GM12878 (cell line): ENCODE data around the gene EMILIN2. TPM values are rescaled to one million over a fixed set of nuclear protein-coding genes. Genes with fewer than 3 reads are reported as not detected.

Experiments used
- ATAC-seq: fragments of 200-7000 bp; cut with Tn5 transposase; 3 replicates; pipeline ENCODE4 v1.9.1; 2020; ENCODE audit warnings: mild to moderate bottlenecking, moderate library complexity
- BruUV-seq: library from RNA; stranded (reverse); fragments of 400-500 nt; replicated peaks from 2 replicates; lab custom pipeline; 2021; lab: Mats Ljungman, UMichigan
- CTCF ChIA-PET: fragments of 300-600 bp; sonication (Branson Sonifier 250); formaldehyde crosslinking; extraction: SDS; loops from one replicate; lab custom pipeline; 2021; ENCODE audit warnings: inconsistent platforms; lab: Yijun Ruan, JAX
- POLR2A ChIA-PET: fragments of 350-600 bp; formaldehyde crosslinking; extraction: SDS; loops from one replicate; lab custom pipeline; 2021; ENCODE audit warnings: inconsistent platforms; lab: Charles Lee
- RAD21 ChIA-PET: fragments of 300-600 bp; sonication (Branson Sonifier 250); formaldehyde crosslinking; loops from one replicate; lab custom pipeline; 2023; ENCODE audit warnings: antibody characterized with exemption; ENCODE audit not compliant: unreplicated experiment; lab: Charles Lee
- SMC1A ChIA-PET: fragments of 300-600 bp; sonication (Branson Sonifier 250); formaldehyde crosslinking; loops from one replicate; lab custom pipeline; 2023; ENCODE audit not compliant: unreplicated experiment, uncharacterized antibody; lab: Charles Lee
- DNase-seq: peaks from one replicate; pipeline ENCODE4 v3.0.0-alpha.2; 2011; ENCODE audit warnings: low read depth, low spot score
- FAIRE-seq: peaks from 3 replicates; lab custom pipeline; 2011; peaks lifted over from hg19 to GRCh38; lab: Jason Lieb, UNC
- H2AFZ ChIP-seq: 2 replicates; pipeline ENCODE4 v1.6.0; 2011; ENCODE audit warnings: low read depth, low read length, control low read depth; ENCODE audit not compliant: control insufficient read depth
- H3K27ac ChIP-seq: 2 replicates; pipeline ENCODE4 v1.5.1; 2011; ENCODE audit warnings: control low read depth; ENCODE audit not compliant: control insufficient read depth, insufficient read depth
- H3K27me3 ChIP-seq, 2 experiments: replicated peaks in 1 of 2; 2 replicates each; pipeline versions ENCODE4 v1.6.0 to v1.6.1; 2011; ENCODE audit warnings: low read length in 1 of 2; ENCODE audit not compliant: control insufficient read depth in 2 of 2, insufficient read depth in 2 of 2
- H3K36me3 ChIP-seq, 2 experiments: 2 replicates each; pipeline ENCODE4 v1.5.1; 2011; ENCODE audit warnings: low read length in 1 of 2; ENCODE audit not compliant: control insufficient read depth in 2 of 2, insufficient read depth in 2 of 2
- H3K4me1 ChIP-seq: 2 replicates; pipeline ENCODE4 v1.6.1; 2011; ENCODE audit warnings: mild to moderate bottlenecking, low read length, moderate library complexity, mixed read lengths; ENCODE audit not compliant: control insufficient read depth, insufficient read depth
- H3K4me2 ChIP-seq: 2 replicates; pipeline ENCODE4 v1.6.0; 2011; ENCODE audit warnings: control low read depth; ENCODE audit not compliant: control insufficient read depth, insufficient read depth
- H3K4me3 ChIP-seq: fragments of 200-600 bp; sonication (generic); 2 replicates; pipeline ENCODE4 v1.5.1; 2016
- H3K79me2 ChIP-seq: 2 replicates; pipeline ENCODE4 v1.6.0; 2011; ENCODE audit warnings: low read length; ENCODE audit not compliant: control insufficient read depth, insufficient read depth
- H3K9ac ChIP-seq: 2 replicates; pipeline ENCODE4 v1.8.0; 2011; ENCODE audit warnings: low read length, control low read depth, mixed read lengths; ENCODE audit not compliant: control insufficient read depth, insufficient read depth
- H3K9me3 ChIP-seq: replicated peaks from 3 replicates; pipeline ENCODE4 v1.5.1; 2011; ENCODE audit warnings: mild to moderate bottlenecking, low read length; ENCODE audit not compliant: control insufficient read depth, insufficient read depth
- H4K20me1 ChIP-seq: 2 replicates; pipeline ENCODE4 v1.6.0; 2011; ENCODE audit not compliant: control insufficient read depth, insufficient read depth
- BCL11A ChIP-seq: IDR thresholded peaks from 2 replicates; pipeline ENCODE4 v1.6.1; 2011; ENCODE audit warnings: low read depth, low read length
- CBX3 ChIP-seq: fragments of 200-600 bp; sonication (generic); IDR thresholded peaks from 2 replicates; pipeline ENCODE4 v1.6.1; 2016; ENCODE audit warnings: low read depth, borderline replicate concordance
- CEBPB ChIP-seq, 2 experiments: fragments of 150-350 bp in 1 of 2; IDR thresholded peaks; 2 replicates each; pipeline ENCODE4 v1.6.1; 2012 to 2014; ENCODE audit warnings: low read depth in 2 of 2, low read length in 2 of 2, borderline replicate concordance in 1 of 2, inconsistent platforms in 1 of 2
- CTCF ChIP-seq, 3 experiments: IDR thresholded peaks in 2 of 3; conservative IDR thresholded peaks in 1 of 3; 2 replicates each; pipeline ENCODE4 v1.5.1; 2011; ENCODE audit warnings: low read depth in 3 of 3, low read length in 3 of 3, mild to moderate bottlenecking in 3 of 3, control low read depth in 2 of 3, moderate library complexity in 2 of 3, inconsistent platforms in 1 of 3, mixed read lengths in 1 of 3; ENCODE audit not compliant: control insufficient read depth in 2 of 3, insufficient read depth in 1 of 3; ENCODE audit errors: extremely low read depth in 1 of 3
- GATAD2B ChIP-seq: fragments of 450-650 bp; conservative IDR thresholded peaks from 2 replicates; pipeline ENCODE4 v1.6.1; 2017; ENCODE audit warnings: low read depth, mild to moderate bottlenecking, moderate library complexity
- HDAC6 ChIP-seq: fragments of 200-600 bp; sonication (generic); IDR thresholded peaks from one replicate; pipeline ENCODE4 v1.8.0; 2017; ENCODE audit warnings: antibody characterized with exemption; ENCODE audit not compliant: unreplicated experiment
- HDGF ChIP-seq: fragments of 450-650 bp; IDR thresholded peaks from 2 replicates; pipeline ENCODE4 v1.6.1; 2016; ENCODE audit warnings: antibody characterized with exemption
- POLR2AphosphoS2 ChIP-seq: IDR thresholded peaks from 2 replicates; pipeline ENCODE4 v1.6.1; 2011; ENCODE audit warnings: low read depth, mild to moderate bottlenecking, low read length, improper control_type of control experiment, moderate library complexity
- SIX5 ChIP-seq: IDR thresholded peaks from 2 replicates; pipeline ENCODE4 v1.6.1; 2011; ENCODE audit warnings: mild to moderate bottlenecking, low read depth, low read length, moderate library complexity; ENCODE audit not compliant: severe bottlenecking
- TBL1XR1 ChIP-seq: IDR thresholded peaks from 2 replicates; pipeline ENCODE4 v1.6.1; 2012; ENCODE audit warnings: low read depth, low read length, improper control_type of control experiment
- ZNF592 ChIP-seq: fragments of 450-650 bp; IDR thresholded peaks from 2 replicates; pipeline ENCODE4 v1.6.1; 2017; ENCODE audit warnings: mild to moderate bottlenecking, moderate library complexity
- WGBS: methylation state at CpG from one replicate; pipeline ENCODE4 v1.1.6; 2016; ENCODE audit warnings: low lambda C conversion rate; ENCODE audit not compliant: insufficient replicate concordance, insufficient coverage; ENCODE audit errors: missing lambda C conversion rate; 5-methylcytosine and 5-hydroxymethylcytosine counted together
- in situ Hi-C: fragments of 300-500 bp; cut with MboI; formaldehyde crosslinking; loops from 9 replicates; pipeline ENCODE4 v1.14.3; 2018; ENCODE audit warnings: mixed read lengths
- intact Hi-C: fragments of 100-400 bp; cut with micrococcal nuclease; formaldehyde crosslinking; loops from one replicate; pipeline ENCODE4 v1.14.2; 2022; ENCODE audit not compliant: unreplicated experiment
- polyA plus RNA-seq, 11 experiments: library from polyadenylated mRNA; depleted of rRNA in 4 of 11; unstranded in 6 of 11; stranded (reverse) in 5 of 11; fragments of >200 nt; fragmentation: Nextera tagmentation in 4 of 11; fragmentation: Illumina TruSeq in 1 of 11; extraction: Ambion mirVana in 4 of 11; extraction: Trizol in 1 of 11; gene quantifications; 1 replicate in 1 of 11; 2 replicates in 10 of 11; pipeline versions ENCODE4 v1.2.1 to v1.2.3, GENCODE V29; 2011 to 2016; ENCODE audit warnings: inconsistent platforms in 2 of 11, missing spikeins in 2 of 11, low read depth in 1 of 11
- total RNA-seq, 4 experiments: library from RNA; depleted of rRNA in 3 of 4; stranded (reverse); fragments of >200 nt in 3 of 4; fragmentation: Illumina TruSeq in 1 of 4; extraction: Trizol in 1 of 4; gene quantifications; 2 replicates each; pipeline versions ENCODE4 v1.2.1 to v1.2.3, GENCODE V29; 2013 to 2021
- TF ChIP-seq, protein P1 (sequence below): fragments of 450-650 bp; IDR thresholded peaks from 2 replicates; pipeline ENCODE4 v1.6.1; 2016; ENCODE audit warnings: mild to moderate bottlenecking
- TF ChIP-seq, protein P2 (sequence below): fragments of 450-650 bp; IDR thresholded peaks from 2 replicates; pipeline ENCODE4 v1.6.1; 2018; ENCODE audit warnings: borderline replicate concordance, mild to moderate bottlenecking; ENCODE audit not compliant: partially characterized antibody

The EMILIN2 gene
- total and polyA plus RNA-seq, 10 of the 15 experiments (the other 5 are each of a cell fraction or from before 2014, with no cell fraction given): 0.58 to 18.4 (median 5.9) TPM

GRCh38 chr18:2880473-2880872, 33.7 kb downstream of the EMILIN2 start:
- POLR2A ChIA-PET: no interaction called here

More at GRCh38 chr18:2880473-2880872, 33.7 kb downstream of the EMILIN2 start:
- Histone ChIP-seq H3K27ac (no peak overlapping the region), H2AFZ (no peak overlapping the region), H3K4me2 (no peak overlapping the region), H3K79me2 (no peaks in the 10 kb centered on the region), H3K36me3 (no peaks in the 10 kb centered on the region), H3K4me1 (peaks cover 9% of the 10 kb centered on the region), H3K27me3 (no peaks in the 10 kb centered on the region; a peak in 1 of 4 replicates), H3K4me3 (no peak overlapping the region), H3K9me3 (no peaks in the 10 kb centered on the region), H4K20me1 (no peaks in the 10 kb centered on the region), H3K9ac (no peak overlapping the region)
- FAIRE-seq (no peak), ATAC-seq (no peak), DNase-seq (no peak)
- ChIA-PET SMC1A (no interaction called here), RAD21 (no interaction called here), CTCF (no interaction called here)
- 43% methylated on average over 15 of the region's 17 CpGs for WGBS
- TF ChIP-seq, protein P1, sequence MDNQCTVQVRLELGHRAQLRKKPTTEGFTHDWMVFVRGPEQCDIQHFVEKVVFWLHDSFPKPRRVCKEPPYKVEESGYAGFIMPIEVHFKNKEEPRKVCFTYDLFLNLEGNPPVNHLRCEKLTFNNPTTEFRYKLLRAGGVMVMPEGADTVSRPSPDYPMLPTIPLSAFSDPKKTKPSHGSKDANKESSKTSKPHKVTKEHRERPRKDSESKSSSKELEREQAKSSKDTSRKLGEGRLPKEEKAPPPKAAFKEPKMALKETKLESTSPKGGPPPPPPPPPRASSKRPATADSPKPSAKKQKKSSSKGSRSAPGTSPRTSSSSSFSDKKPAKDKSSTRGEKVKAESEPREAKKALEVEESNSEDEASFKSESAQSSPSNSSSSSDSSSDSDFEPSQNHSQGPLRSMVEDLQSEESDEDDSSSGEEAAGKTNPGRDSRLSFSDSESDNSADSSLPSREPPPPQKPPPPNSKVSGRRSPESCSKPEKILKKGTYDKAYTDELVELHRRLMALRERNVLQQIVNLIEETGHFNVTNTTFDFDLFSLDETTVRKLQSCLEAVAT: no peak
- TF ChIP-seq CBX3 (no peak), TBL1XR1 (no peak), GATAD2B (no peak), ZNF592 (no peak), CEBPB (IDR thresholded peaks at IDR 0.05; ENCODE audit: borderline replicate concordance in 1 of 2, low read depth in 2 of 2, low read length in 2 of 2) (no peak), HDGF (no peak), BCL11A (no peak), SIX5 (no peak), HDAC6 (no peak), POLR2AphosphoS2 (no peak), CTCF (IDR thresholded peaks at IDR 0.05 in 2 of 3, conservative IDR thresholded peaks at IDR 0.05 in 1 of 3; ENCODE audit: control insufficient read depth in 2 of 3, extremely low read depth in 1 of 3, insufficient read depth in 1 of 3, low read depth in 3 of 3, low read length in 3 of 3) (no peak)
- TF ChIP-seq, protein P2, sequence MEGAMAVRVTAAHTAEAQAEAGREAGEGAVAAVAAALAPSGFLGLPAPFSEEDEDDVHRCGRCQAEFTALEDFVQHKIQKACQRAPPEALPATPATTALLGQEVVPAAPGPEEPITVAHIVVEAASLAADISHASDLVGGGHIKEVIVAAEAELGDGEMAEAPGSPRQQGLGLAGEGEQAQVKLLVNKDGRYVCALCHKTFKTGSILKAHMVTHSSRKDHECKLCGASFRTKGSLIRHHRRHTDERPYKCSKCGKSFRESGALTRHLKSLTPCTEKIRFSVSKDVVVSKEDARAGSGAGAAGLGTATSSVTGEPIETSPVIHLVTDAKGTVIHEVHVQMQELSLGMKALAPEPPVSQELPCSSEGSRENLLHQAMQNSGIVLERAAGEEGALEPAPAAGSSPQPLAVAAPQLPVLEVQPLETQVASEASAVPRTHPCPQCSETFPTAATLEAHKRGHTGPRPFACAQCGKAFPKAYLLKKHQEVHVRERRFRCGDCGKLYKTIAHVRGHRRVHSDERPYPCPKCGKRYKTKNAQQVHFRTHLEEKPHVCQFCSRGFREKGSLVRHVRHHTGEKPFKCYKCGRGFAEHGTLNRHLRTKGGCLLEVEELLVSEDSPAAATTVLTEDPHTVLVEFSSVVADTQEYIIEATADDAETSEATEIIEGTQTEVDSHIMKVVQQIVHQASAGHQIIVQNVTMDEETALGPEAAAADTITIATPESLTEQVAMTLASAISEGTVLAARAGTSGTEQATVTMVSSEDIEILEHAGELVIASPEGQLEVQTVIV: no peak
- BruUV-seq: no TSS peak
- in situ Hi-C loops (no loop called here), intact Hi-C loops (no loop called here)
